NCI-H446 (cell line): ENCODE measurements around the gene GYS1.
"Not testable (repeated sequence)": the region's sequence is repeated elsewhere in the genome, so short reads cannot be mapped to it uniquely, and the experiment has no call there.

Experiments
- DNase-seq, 2 experiments: peaks; one replicate each; lab custom pipeline; 2025; lab: John Stamatoyannopoulos, UW

Gene GYS1

DNA sequence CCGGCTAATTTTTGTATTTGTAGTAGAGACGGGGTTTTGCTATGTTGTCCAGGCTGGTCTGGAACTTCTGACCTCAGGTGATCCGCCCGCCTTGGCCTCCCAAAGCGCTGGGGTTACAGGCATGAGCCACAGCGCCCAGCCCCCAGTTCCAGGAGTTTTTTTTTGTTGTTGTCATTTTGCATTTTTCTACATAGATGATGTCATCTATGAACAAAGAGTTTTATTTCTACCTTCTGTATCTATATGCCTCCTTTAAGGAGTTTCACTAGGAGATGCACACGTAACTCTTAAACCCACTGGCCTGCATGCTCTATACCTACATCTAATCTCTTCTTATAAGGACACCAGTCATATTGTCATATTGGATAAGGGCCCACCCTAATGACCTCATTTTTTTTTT, 54.9 kb downstream of the GYS1 start:
- DNase-seq: no peak

DNA sequence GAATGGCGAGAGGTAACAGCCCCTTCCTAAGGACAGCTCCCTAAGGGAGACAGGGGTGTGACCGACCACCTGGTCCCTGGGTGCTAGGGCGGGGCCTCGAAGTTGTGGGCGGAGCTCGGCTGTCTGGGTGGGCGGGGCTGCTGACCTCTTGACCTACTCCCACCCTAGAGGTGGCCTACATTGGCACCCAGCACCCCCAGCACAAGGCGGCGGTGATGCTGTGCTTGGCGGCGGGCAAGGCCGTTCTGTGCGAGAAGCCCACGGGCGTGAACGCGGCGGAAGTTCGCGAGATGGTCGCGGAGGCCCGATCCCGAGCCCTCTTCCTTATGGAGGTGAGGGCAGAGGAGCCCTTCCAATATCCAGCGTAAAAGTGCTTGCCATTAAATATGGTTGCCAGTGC, 57.2 kb downstream of the GYS1 start:
- no peak for DNase-seq

DNA sequence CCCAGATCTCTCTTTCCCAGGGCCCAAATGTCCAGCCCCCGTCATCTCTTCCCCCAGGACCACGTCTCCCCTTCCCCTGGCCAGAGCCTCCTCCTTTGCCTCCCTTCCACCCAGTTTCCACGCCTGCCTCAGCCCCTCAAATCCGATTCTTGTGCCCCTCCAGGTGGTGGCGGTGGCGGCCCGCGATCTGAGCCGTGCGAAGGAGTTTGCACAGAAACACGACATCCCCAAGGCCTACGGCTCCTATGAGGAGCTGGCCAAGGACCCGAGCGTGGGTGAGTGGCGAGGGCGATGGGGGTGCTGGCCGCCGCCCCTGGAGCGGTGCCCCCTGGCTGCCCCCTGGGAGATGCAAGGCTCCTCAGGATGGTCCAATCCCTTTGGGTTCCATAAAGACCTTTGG, 58.3 kb downstream of the GYS1 start:
- no peak for DNase-seq

DNA sequence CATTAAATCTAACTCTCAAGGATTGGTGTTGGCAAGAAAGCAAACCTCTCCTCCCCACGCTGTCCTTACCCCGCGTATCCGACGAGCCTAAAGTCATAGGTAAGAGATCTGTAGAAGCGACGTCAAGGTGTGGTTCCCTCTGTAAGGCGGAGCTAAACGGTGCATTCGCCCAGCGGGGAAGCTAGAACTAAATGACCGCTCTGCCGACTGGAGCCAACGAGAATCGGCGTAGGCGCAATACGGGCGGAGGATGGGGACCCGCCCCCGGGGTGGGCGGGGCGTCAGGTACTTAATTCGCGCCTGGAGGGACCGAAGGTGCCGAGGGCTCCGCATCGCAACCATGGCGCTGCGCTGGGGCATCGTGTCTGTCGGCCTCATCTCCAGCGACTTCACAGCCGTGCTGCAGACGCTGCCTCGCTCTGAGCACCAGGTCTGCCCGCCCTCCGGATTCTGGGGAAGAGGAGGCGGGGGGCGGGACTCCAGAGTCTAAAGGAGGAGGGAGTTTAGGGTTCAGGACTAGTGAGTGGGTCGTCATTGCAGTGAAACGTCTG, 59.7 kb downstream of the GYS1 start, which contains the start of gene DHDH:
Gene DHDH (plus strand): TSS at position 318 of the 551 bp plus-strand sequence. CDS start 23 bp downstream, at position 341.
- peak; percentile 11 to 79 for DNase-seq

DNA sequence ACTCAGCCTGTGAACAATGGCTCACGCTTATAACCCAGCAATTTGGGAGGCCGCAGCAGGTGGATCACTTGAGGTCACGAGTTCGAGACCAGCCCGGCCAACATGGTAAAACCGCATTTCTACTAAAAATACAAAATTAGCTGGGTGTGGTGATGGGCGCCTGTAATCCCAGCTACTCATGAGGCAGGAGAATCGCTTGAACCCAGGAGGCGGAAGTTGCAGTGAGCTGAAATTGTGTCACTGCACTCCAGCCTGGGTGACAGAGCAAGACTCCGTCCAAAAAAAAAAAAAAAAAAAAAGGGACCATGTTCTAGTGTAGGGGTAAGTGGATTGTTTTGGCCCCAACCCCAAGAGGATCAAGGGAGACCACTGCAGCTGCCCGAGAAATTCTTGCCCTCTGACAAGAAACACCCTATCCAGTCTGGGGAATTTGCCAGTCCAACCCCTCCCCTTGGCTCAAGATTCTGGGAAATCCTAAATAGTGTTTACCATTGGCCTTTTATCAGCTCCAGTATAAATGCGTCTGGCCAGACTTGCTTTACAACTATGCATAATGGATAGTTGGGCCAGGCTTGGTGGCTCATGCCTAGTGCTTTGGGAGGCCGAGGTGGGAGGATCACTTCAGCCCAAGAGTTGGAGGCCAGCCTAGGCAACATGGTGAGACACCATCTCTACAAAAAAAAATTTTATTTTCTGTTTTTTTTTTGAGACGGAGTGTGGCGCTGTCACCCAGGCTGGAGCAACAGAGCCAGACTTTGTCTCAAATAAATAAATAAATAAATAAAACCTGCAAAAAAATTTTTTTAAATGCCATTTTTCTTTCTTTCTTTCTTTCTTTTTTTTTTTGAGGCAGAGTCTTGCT, 64.7 kb downstream of the GYS1 start:
- no peak for DNase-seq

DNA sequence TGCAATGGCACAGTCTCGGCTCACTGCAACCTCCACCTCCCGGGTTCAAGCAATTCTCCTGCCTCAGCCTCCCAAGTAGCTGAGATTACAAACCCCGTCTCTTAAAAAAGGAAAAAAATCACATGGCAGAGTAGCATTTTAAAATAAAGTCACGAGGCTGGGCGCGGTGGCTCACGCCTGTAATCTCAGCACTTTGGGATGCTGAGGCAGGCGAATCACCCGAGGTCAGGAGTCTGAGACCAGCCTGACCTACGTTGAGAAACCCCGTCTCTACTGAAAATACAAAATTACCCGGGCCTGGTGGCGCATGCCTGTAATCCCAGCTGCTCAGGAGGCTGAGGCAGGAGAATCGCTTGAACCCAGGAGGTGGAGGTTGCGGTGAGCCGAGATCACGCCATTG, 65.4 kb downstream of the GYS1 start:
- DNase-seq: not testable (repeated sequence)

DNA sequence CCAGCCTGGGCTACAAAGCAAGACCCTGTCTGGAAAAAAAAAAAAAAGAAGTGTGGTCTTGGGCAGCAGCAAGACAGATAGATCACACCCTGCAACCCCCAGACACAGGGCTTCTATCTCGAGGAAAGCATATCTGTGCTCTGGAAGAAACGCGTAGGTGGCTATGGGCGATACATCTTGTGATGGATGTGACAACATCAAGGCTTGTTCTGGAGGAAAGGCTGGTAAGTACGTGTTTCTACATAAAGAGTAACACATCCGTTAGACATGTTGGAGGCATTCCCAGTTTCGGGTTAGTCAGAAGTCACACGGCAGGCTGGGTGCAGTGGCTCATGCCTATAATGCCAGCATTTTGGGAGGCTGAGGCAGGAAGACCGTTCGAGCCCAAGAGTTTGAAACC, 66.2 kb downstream of the GYS1 start:
- peak in 1 of 2 experiments; percentile 19 for DNase-seq

DNA sequence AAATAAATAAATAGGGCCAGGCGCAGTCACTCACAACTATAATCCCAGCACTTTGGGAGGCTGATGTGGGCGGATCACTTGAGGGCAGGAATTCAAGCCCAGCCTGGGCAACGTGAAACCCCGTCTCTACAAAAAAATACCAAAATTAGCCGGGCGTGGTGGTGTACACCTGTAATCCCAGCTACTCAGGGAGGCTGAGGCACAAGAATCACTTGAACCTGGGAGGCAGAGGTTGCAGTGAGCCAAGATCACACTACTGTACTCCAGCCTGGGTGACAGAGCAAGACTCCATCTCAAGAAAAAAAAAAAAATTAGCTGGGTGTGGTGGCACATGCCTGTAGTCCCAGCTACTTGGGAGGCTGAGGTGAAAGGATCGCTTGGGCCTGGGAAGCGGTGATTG, 67.2 kb downstream of the GYS1 start:
- not testable (repeated sequence) for DNase-seq

DNA sequence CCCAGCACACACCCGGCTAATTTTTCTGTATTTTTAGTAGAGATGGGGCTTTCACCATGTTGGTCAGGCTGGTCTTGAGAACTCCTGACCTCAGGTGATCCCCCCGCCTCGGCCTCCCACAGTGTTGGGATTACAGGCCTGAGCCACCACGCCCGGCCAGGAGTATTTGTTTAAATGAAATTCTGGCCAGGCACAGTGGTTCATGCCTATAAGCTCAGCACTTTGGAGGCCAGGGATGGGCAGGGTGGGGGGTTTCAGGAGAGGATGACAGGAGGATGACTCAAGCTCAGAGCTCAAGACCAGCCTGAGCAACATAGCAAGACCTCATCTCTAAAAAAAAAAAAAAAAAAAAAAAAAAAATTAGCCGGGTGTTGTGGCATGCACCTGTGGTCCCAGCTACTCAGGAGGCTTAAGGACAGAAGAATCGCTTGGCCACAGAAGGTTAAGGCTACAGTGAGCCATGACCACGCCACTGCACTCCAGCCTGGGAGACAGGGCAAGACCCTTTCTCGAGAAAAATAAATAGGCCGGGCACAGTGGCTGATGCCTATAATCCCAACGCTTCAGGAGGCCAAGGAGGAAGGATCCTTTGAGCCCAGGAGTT, 67.8 kb downstream of the GYS1 start:
- no peak for DNase-seq

DNA sequence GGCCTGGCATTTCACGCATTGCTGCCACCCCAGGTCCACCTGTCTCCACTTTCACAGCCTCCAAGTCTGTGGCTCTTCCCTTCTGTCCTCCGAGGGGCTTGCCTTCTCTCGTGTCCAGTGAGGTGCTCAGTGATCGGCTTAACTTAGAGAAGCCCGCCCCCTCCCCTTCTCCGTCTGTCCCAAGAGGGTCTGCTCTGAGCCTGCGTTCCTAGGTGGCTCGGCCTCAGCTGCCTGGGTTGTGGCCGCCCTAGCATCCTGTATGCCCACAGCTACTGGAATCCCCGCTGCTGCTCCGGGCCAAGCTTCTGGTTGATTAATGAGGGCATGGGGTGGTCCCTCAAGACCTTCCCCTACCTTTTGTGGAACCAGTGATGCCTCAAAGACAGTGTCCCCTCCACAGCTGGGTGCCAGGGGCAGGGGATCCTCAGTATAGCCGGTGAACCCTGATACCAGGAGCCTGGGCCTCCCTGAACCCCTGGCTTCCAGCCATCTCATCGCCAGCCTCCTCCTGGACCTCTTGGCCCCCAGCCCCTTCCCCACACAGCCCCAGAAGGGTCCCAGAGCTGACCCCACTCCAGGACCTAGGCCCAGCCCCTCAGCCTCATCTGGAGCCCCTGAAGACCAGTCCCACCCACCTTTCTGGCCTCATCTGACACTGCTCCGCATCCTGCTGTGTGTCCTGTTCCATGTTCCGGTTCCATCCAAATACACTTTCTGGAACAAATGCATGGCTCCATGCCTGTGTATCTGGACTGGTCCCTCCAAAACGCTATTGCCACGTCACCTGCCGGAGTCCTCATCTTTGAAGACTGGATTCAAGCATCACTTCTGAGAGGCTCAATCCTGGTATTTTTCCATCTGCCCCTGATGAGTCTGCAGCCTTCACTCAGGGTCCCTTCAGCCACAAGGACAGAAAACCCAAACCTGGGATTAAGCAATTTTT, 70.3 kb downstream of the GYS1 start:
- DNase-seq: no peak

DNA sequence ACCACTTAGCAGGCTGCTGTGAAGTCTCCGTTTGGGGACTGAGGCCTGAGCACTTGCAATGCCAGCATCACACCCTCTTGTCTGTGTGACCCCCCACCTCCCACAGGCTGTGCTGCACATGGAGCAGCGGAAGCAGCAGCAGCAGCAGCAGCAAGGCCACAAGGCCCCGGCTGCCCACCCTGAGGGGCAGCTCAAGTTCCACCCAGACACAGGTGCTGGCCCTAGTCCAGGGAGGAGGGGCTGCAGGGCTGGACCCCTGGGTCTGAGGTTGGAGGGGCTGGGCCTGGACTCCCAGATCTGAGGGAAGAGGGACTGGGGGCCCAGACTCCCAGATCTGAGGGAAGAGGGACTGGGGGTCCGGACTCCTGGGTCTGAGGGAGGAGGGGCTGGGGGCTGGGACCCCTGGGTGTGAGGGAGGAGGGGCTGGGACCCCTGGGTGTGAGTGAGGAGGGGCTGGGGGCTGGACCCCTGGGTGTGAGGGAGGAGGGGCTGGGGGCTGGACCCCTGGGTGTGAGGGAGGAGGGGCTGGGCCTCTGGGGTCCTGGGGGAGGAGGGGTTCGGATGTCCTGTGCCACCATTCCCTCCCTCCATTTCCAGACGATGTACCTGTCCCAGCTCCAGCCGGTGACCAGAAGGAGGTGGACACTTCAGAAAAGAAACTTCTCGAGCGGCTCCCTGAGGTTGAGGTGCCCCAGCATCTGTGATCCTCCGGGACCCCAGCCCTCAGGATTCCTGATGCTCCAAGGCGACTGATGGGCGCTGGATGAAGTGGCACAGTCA, 71.2 kb downstream of the GYS1 start:
- no peak for DNase-seq

DNA sequence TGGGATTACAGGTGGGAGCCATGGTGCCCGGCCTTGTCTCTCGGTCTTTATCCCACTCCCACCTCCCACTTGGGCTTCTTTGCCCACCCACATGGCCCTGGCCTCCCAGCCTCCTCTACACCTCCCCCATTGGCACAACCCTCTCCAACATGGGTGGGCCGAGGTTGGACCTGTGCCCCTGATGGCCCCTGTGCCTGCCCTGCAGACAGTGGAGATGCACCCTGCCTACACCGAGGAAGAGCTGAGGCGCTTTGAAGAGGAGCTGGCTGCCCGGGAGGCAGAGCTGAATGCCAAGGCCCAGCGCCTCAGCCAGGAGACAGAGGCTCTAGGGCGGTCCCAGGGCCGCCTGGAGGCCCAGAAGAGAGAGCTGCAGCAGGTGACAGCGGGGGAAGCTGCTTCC, 72.2 kb downstream of the GYS1 start:
- DNase-seq: no peak

DNA sequence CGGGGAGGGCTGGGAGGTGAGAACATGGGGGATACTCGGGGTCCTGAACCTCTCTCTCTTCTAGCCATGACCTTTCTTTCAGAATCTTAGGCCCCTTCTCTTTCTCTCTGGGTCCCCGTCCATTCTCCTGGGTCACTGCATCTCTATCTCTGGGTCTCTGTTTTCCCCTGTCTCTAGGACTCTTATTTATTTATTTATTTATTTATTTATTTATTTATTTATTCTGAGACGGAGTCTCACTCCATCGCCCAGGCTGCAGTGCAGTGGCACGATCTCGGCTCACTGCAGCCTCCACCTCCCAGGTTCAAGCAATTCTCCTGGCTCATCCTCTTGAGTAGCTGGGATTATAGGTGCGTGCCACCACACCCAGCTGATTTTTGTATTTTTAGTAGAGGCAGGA, 73.8 kb downstream of the GYS1 start:
- DNase-seq: not testable (repeated sequence)

DNA sequence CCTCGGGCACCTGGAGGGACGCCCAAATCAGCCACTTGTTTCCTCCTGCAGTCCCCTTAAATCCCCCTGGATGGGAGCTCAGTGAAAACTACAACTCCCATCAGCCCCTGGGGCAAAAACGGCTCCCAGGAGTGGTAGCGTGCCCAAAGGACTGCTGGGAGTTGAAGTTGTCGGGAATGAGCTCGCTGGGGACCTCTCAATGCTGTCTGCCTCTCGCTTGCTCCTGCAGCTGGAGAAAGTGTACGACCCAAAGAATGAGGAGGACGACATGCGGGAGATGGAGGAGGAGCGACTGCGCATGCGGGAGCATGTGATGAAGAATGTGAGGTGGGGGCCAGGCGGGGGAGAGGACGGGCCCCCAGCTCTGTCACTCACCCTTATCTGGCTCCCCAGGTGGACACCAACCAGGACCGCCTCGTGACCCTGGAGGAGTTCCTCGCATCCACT, 74.3 kb downstream of the GYS1 start:
- DNase-seq: peak in 1 of 2 experiments; percentile 13
